Liver (tissue), 9 donors: Measurements from ENCODE around the gene DIO1. TPM values are rescaled to one million over a fixed set of nuclear protein-coding genes. Genes with fewer than 3 reads are reported as not detected.

ENCODE experiments used
- DNase-seq: peaks from one replicate; pipeline ENCODE4 v3.0.0-alpha.2; 2017; ENCODE audit warnings: low spot score
- H3K27ac ChIP-seq, 2 donors: one replicate each; pipeline ENCODE4 v1.7.0; 2013; ENCODE audit warnings: inconsistent platforms in 2 of 2, low read length in 2 of 2, control low read depth in 1 of 2, low read depth in 1 of 2, mild to moderate bottlenecking in 1 of 2
- H3K27me3 ChIP-seq, 4 donors: one replicate each; pipeline versions ENCODE4 v1.6.1 to v1.7.0; 2013; ENCODE audit warnings: low read length in 3 of 4, inconsistent platforms in 1 of 4, mild to moderate bottlenecking in 1 of 4, moderate library complexity in 1 of 4; ENCODE audit not compliant: control insufficient read depth in 4 of 4, insufficient read depth in 4 of 4
- H3K36me3 ChIP-seq, 4 donors: one replicate each; pipeline versions ENCODE4 v1.6.1 to v1.7.0; 2013; ENCODE audit warnings: low read length in 3 of 4, mild to moderate bottlenecking in 3 of 4, low read depth in 1 of 4, moderate library complexity in 1 of 4; ENCODE audit not compliant: control insufficient read depth in 4 of 4, insufficient read depth in 3 of 4
- H3K4me1 ChIP-seq, 4 donors: one replicate each; pipeline versions ENCODE4 v1.6.1 to v1.7.0; 2013; ENCODE audit warnings: low read length in 3 of 4, mild to moderate bottlenecking in 3 of 4, moderate library complexity in 1 of 4; ENCODE audit not compliant: control insufficient read depth in 4 of 4, insufficient read depth in 4 of 4
- H3K4me3 ChIP-seq, 3 donors: one replicate each; pipeline versions ENCODE4 v1.6.1 to v1.7.0; 2013; ENCODE audit warnings: low read length in 3 of 3, control low read depth in 1 of 3, low read depth in 1 of 3, mild to moderate bottlenecking in 1 of 3
- H3K9ac ChIP-seq, 2 donors: one replicate each; pipeline ENCODE4 v1.7.0; 2013; ENCODE audit warnings: low read length in 2 of 2, mild to moderate bottlenecking in 2 of 2, moderate library complexity in 2 of 2, control low read depth in 1 of 2, low read depth in 1 of 2
- H3K9me3 ChIP-seq, 4 donors: one replicate each; pipeline versions ENCODE4 v1.6.1 to v1.7.0; 2013; ENCODE audit warnings: low read length in 3 of 4; ENCODE audit not compliant: control insufficient read depth in 4 of 4
- FOXA2 ChIP-seq: IDR thresholded peaks from 2 replicates; pipeline ENCODE4 v1.6.1; 2016; ENCODE audit warnings: antibody characterized with exemption
- GABPA ChIP-seq, 2 donors: IDR thresholded peaks in 1 of 2; conservative IDR thresholded peaks in 1 of 2; 2 replicates each; pipeline ENCODE4 v1.6.1; 2016; ENCODE audit warnings: antibody characterized with exemption in 2 of 2, mild to moderate bottlenecking in 1 of 2, moderate library complexity in 1 of 2
- HNF4A ChIP-seq, 2 donors: conservative IDR thresholded peaks; 2 replicates each; pipeline ENCODE4 v1.6.1; 2016; ENCODE audit warnings: antibody characterized with exemption in 2 of 2, mild to moderate bottlenecking in 2 of 2
- HNF4G ChIP-seq: IDR thresholded peaks from 2 replicates; pipeline ENCODE4 v1.6.1; 2016; ENCODE audit warnings: antibody characterized with exemption
- JUND ChIP-seq, 2 donors: IDR thresholded peaks; 2 replicates each; pipeline ENCODE4 v1.6.1; 2016; ENCODE audit warnings: antibody characterized with exemption in 2 of 2
- NR2F2 ChIP-seq: IDR thresholded peaks from 2 replicates; pipeline ENCODE4 v1.6.1; 2016; ENCODE audit warnings: antibody characterized with exemption
- RAD21 ChIP-seq, 2 donors: IDR thresholded peaks; 2 replicates each; pipeline ENCODE4 v1.6.1; 2016; ENCODE audit warnings: antibody characterized with exemption in 2 of 2, mild to moderate bottlenecking in 2 of 2
- RXRA ChIP-seq, 2 donors: IDR thresholded peaks; 2 replicates each; pipeline ENCODE4 v1.6.1; 2017 to 2018; ENCODE audit warnings: antibody characterized with exemption in 2 of 2, mild to moderate bottlenecking in 1 of 2
- TAF1 ChIP-seq: conservative IDR thresholded peaks from 2 replicates; pipeline ENCODE4 v1.6.1; 2016; ENCODE audit warnings: antibody characterized with exemption, mild to moderate bottlenecking
- YY1 ChIP-seq: IDR thresholded peaks from 2 replicates; pipeline ENCODE4 v1.6.1; 2016; ENCODE audit warnings: antibody characterized with exemption, mild to moderate bottlenecking
- WGBS: extraction: QIAGEN DNeasy Blood & Tissue Kit; methylation state at CpG from one replicate; pipeline ENCODE4 v1.1.7; 2013; 5-methylcytosine and 5-hydroxymethylcytosine counted together
- polyA plus RNA-seq, 2 donors: library from polyadenylated mRNA; stranded (reverse) in 1 of 2; unstranded in 1 of 2; fragments of 200-250 nt in 1 of 2; fragments of >200 nt in 1 of 2; fragmentation: Nextera tagmentation in 1 of 2; extraction: Ambion mirVana in 1 of 2; gene quantifications; one replicate each; pipeline versions ENCODE4 v1.2.1 to v1.2.3, GENCODE V29; 2013 to 2015
- total RNA-seq, 2 donors: library from RNA; depleted of rRNA; stranded (reverse); fragments of >200 nt; gene quantifications; one replicate each; pipeline ENCODE4 v1.2.3, GENCODE V29; 2014
- TF ChIP-seq, protein P1 (sequence below): IDR thresholded peaks from 2 replicates; pipeline ENCODE4 v1.6.1; 2016; ENCODE audit warnings: antibody characterized with exemption
- TF ChIP-seq, protein P2 (sequence below): IDR thresholded peaks from 2 replicates; pipeline ENCODE4 v1.6.1; 2016; ENCODE audit warnings: antibody characterized with exemption, mild to moderate bottlenecking
- TF ChIP-seq, protein P3 (sequence below): fragments of 150-350 bp; IDR thresholded peaks from 2 replicates; pipeline ENCODE4 v1.5.1; 2017; ENCODE audit warnings: improper control_type of control experiment, low read depth, low read length; ENCODE audit not compliant: missing input control
- donor health status: healthy.
- donor health status: healthy.
- donor health status: healthy.
- donor health status: healthy.
- donor health status: healthy.

DIO1 gene
- total and polyA plus RNA-seq, 4 donors, result 23.9 to 176 (median 95.6) TPM

DNA sequence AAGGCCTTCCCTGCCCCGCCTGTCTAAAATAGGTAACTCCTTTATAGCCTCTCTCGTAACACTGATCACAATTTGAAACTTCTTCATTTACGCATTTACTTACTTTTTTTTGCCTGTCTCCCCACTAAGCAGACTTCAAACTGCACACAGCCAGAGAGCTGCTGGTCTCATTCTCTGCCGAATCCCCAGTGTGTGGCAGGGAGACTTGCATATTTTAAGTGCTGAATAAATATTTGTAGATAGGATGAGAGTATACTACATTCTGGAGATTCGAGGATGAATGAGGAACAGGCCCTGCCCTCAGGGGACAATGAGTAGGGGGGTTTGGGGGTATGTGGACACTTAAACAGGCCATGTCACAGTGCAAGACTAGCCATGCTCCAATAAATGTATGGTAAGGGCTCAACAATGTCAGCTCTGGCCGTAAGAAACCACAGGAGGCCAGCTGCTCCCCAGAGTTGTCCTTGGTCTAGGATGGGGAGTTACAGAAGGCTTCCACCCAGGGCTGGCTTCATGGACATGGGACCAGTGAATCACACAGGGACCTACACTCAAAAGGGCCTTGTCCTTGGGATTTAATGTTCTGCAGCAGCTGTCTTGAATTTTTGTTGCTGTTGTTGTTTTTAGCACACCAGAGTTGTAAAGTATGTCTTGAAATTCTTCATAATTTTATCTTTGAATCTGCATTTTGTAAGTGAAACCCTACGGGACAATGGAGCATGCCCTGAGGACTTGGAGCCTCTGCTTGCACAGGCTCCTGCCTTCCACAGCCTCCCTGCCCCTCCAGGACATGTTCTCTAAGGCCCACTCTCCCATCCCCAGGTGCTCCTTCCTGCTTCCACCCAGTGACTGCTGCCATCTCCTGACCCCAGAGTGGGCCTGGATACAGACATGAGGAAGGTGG is 8.5 kb downstream of the DIO1 start (continued):
- TF ChIP-seq FOXA2, result no peak
- TF ChIP-seq TAF1, result no peak

DNA sequence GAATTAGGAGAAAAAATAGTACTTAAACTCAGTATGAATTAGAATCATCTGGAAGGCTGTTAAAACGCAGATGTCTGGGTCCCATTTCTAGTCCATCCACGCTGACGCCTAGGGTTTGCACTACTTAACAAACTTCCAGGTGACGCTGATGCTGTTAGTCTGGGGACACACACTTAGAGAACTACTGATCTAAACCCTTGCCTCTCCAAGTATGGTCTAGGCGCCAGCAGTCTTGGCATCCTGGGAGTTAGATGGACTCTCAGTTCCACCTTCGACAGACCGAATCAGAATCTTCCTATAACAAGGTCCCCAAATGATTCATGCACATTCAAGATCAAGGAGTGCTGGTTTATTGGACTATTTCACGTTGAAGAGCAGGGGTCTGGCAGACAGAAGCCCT is 11.5 kb downstream of the DIO1 start:
- Histone ChIP-seq H3K9me3 (no peaks in the 10 kb centered on the region), H3K36me3 (peaks cover 0 to 25% (median 10%) of the 10 kb centered on the region in 4 donors), H3K27ac (no peak overlapping the region), H3K27me3 (no peaks in the 10 kb centered on the region), H3K4me1 (peaks cover 3 to 26% (median 5%) of the 10 kb centered on the region in 4 donors), H3K9ac (no peak overlapping the region), H3K4me3 (no peak overlapping the region)
- no peak for DNase-seq
- TF ChIP-seq JUND (IDR thresholded peaks at IDR 0.05), result no peak
- TF ChIP-seq GABPA (IDR thresholded peaks at IDR 0.05 in 1 of 2, conservative IDR thresholded peaks at IDR 0.05 in 1 of 2), result no peak
- TF ChIP-seq YY1, result no peak
- no peak for TF ChIP-seq HNF4A (conservative IDR thresholded peaks at IDR 0.05)
- TF ChIP-seq RAD21 (IDR thresholded peaks at IDR 0.05), result no peak
- TF ChIP-seq HNF4G, result no peak
- TF ChIP-seq NR2F2, result no peak
- TF ChIP-seq, protein P1, sequence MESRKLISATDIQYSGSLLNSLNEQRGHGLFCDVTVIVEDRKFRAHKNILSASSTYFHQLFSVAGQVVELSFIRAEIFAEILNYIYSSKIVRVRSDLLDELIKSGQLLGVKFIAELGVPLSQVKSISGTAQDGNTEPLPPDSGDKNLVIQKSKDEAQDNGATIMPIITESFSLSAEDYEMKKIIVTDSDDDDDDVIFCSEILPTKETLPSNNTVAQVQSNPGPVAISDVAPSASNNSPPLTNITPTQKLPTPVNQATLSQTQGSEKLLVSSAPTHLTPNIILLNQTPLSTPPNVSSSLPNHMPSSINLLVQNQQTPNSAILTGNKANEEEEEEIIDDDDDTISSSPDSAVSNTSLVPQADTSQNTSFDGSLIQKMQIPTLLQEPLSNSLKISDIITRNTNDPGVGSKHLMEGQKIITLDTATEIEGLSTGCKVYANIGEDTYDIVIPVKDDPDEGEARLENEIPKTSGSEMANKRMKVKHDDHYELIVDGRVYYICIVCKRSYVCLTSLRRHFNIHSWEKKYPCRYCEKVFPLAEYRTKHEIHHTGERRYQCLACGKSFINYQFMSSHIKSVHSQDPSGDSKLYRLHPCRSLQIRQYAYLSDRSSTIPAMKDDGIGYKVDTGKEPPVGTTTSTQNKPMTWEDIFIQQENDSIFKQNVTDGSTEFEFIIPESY, result no peak
- TF ChIP-seq RXRA (IDR thresholded peaks at IDR 0.05), result no peak
- TF ChIP-seq TAF1, result no peak
- TF ChIP-seq, protein P2, sequence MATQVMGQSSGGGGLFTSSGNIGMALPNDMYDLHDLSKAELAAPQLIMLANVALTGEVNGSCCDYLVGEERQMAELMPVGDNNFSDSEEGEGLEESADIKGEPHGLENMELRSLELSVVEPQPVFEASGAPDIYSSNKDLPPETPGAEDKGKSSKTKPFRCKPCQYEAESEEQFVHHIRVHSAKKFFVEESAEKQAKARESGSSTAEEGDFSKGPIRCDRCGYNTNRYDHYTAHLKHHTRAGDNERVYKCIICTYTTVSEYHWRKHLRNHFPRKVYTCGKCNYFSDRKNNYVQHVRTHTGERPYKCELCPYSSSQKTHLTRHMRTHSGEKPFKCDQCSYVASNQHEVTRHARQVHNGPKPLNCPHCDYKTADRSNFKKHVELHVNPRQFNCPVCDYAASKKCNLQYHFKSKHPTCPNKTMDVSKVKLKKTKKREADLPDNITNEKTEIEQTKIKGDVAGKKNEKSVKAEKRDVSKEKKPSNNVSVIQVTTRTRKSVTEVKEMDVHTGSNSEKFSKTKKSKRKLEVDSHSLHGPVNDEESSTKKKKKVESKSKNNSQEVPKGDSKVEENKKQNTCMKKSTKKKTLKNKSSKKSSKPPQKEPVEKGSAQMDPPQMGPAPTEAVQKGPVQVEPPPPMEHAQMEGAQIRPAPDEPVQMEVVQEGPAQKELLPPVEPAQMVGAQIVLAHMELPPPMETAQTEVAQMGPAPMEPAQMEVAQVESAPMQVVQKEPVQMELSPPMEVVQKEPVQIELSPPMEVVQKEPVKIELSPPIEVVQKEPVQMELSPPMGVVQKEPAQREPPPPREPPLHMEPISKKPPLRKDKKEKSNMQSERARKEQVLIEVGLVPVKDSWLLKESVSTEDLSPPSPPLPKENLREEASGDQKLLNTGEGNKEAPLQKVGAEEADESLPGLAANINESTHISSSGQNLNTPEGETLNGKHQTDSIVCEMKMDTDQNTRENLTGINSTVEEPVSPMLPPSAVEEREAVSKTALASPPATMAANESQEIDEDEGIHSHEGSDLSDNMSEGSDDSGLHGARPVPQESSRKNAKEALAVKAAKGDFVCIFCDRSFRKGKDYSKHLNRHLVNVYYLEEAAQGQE, result no peak
- TF ChIP-seq, protein P3, sequence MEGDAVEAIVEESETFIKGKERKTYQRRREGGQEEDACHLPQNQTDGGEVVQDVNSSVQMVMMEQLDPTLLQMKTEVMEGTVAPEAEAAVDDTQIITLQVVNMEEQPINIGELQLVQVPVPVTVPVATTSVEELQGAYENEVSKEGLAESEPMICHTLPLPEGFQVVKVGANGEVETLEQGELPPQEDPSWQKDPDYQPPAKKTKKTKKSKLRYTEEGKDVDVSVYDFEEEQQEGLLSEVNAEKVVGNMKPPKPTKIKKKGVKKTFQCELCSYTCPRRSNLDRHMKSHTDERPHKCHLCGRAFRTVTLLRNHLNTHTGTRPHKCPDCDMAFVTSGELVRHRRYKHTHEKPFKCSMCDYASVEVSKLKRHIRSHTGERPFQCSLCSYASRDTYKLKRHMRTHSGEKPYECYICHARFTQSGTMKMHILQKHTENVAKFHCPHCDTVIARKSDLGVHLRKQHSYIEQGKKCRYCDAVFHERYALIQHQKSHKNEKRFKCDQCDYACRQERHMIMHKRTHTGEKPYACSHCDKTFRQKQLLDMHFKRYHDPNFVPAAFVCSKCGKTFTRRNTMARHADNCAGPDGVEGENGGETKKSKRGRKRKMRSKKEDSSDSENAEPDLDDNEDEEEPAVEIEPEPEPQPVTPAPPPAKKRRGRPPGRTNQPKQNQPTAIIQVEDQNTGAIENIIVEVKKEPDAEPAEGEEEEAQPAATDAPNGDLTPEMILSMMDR, result no peak
- 95% methylated on average over 8 of the region's 8 CpGs for WGBS
